K562 (cell line): ENCODE measurements around the gene CDK14. TPM values are rescaled to one million over a fixed set of nuclear protein-coding genes. Genes with fewer than 3 reads are reported as not detected.

ENCODE experiments used
- ATAC-seq: fragments of 200-7000 bp; cut with Tn5 transposase; 3 replicates; pipeline ENCODE4 v1.9.1; 2020; ENCODE audit warnings: moderate library complexity
- BruUV-seq: library from RNA; stranded (reverse); fragments of 400-500 nt; replicated peaks from 2 replicates; lab custom pipeline; 2021; lab: Mats Ljungman, UMichigan
- CTCF ChIA-PET: fragments of 300-600 bp; formaldehyde crosslinking; extraction: SDS; loops from one replicate; lab custom pipeline; 2021; ENCODE audit warnings: low intra/inter-chr PET ratio; lab: Yijun Ruan, JAX
- POLR2A ChIA-PET: fragments of 300-600, 350-650 bp; sonication (Branson Sonifier 250); formaldehyde crosslinking; extraction: SDS; loops from one replicate; lab custom pipeline; 2021; ENCODE audit warnings: antibody characterized with exemption, inconsistent platforms; lab: Yijun Ruan, JAX
- DNase-seq, 4 experiments: peaks; one replicate each; pipeline versions ENCODE4 v3.0.0 to v3.0.0-alpha.2; 2011 to 2018; ENCODE audit warnings: low spot score in 3 of 4, mixed read lengths in 3 of 4; ENCODE audit errors: extremely low read depth in 1 of 4
- FAIRE-seq: peaks from 2 replicates; lab custom pipeline; 2011; peaks lifted over from hg19 to GRCh38; lab: Jason Lieb, UNC
- H2AFZ ChIP-seq: 2 replicates; pipeline ENCODE4 v1.6.0; 2011; ENCODE audit warnings: low read depth, low read length, control low read depth, inconsistent platforms
- H3K27ac ChIP-seq: fragments of 200-600 bp; 3 replicates; pipeline ENCODE4 v1.8.0; 2011; ENCODE audit warnings: low read depth, mild to moderate bottlenecking, control low read depth, inconsistent platforms, low read length, moderate library complexity, mixed read lengths; ENCODE audit errors: extremely low read depth
- H3K27me3 ChIP-seq, 2 experiments: fragments of 300-600 bp in 1 of 2; 2 replicates in 1 of 2; 3 replicates in 1 of 2; pipeline versions ENCODE4 v1.6.0 to v1.8.0; 2011; ENCODE audit warnings: inconsistent platforms in 2 of 2, low read length in 2 of 2, mild to moderate bottlenecking in 1 of 2, mixed read lengths in 1 of 2, moderate library complexity in 1 of 2; ENCODE audit not compliant: control insufficient read depth in 2 of 2, insufficient read depth in 2 of 2
- H3K36me3 ChIP-seq: fragments of 300-600 bp; 3 replicates; pipeline ENCODE4 v1.8.0; 2011; ENCODE audit warnings: mild to moderate bottlenecking, low read length, inconsistent platforms; ENCODE audit not compliant: control insufficient read depth, insufficient read depth
- H3K4me1 ChIP-seq, 2 experiments: fragments of 200-600 bp in 1 of 2; replicated peaks in 1 of 2; 2 replicates in 1 of 2; 3 replicates in 1 of 2; pipeline versions ENCODE4 v1.5.1 to v1.8.0; 2011; ENCODE audit warnings: inconsistent platforms in 2 of 2, low read length in 2 of 2, mild to moderate bottlenecking in 1 of 2, mixed read lengths in 1 of 2, moderate library complexity in 1 of 2; ENCODE audit not compliant: control insufficient read depth in 2 of 2, insufficient read depth in 2 of 2
- H3K4me2 ChIP-seq: 2 replicates; pipeline ENCODE4 v1.6.1; 2011; ENCODE audit warnings: low read length, control low read depth, inconsistent platforms, mixed read lengths; ENCODE audit not compliant: insufficient read depth
- H3K4me3 ChIP-seq: fragments of 200-600 bp; sonication (generic), shearing (Covaris generic); 2 replicates; pipeline ENCODE4 v1.5.1; 2016; ENCODE audit warnings: control low read depth, inconsistent platforms
- H3K79me2 ChIP-seq: fragments of 200-600 bp; 3 replicates; pipeline ENCODE4 v1.8.0; 2011; ENCODE audit warnings: low read length, inconsistent platforms; ENCODE audit not compliant: control insufficient read depth, insufficient read depth
- H3K9ac ChIP-seq, 2 experiments: 2 replicates each; pipeline versions ENCODE4 v1.6.0 to v1.6.1; 2011; ENCODE audit warnings: low read depth in 2 of 2, low read length in 2 of 2, control low read depth in 1 of 2, inconsistent platforms in 1 of 2, mild to moderate bottlenecking in 1 of 2, mixed read lengths in 1 of 2; ENCODE audit not compliant: insufficient read depth in 1 of 2
- H3K9me1 ChIP-seq: one replicate; pipeline ENCODE4 v1.6.0; 2011; ENCODE audit warnings: inconsistent platforms, mild to moderate bottlenecking, low read length, moderate library complexity; ENCODE audit not compliant: control insufficient read depth, insufficient read depth
- H3K9me3 ChIP-seq: replicated peaks from 2 replicates; pipeline ENCODE4 v1.5.1; 2011; ENCODE audit warnings: low read depth, low read length, inconsistent platforms; ENCODE audit not compliant: control insufficient read depth, insufficient read depth
- H4K20me1 ChIP-seq: replicated peaks from 2 replicates; pipeline ENCODE4 v1.6.1; 2011; ENCODE audit warnings: low read length, inconsistent platforms, mixed read lengths; ENCODE audit not compliant: control insufficient read depth, insufficient read depth
- CBX8 ChIP-seq: fragments of 200-600 bp; sonication (generic); IDR thresholded peaks from 2 replicates; pipeline ENCODE4 v1.6.1; 2012; ENCODE audit warnings: borderline replicate concordance, mixed run types, low read depth, mild to moderate bottlenecking, moderate library complexity, mixed read lengths, low read length, control low read depth, inconsistent platforms; ENCODE audit not compliant: poor library complexity, severe bottlenecking; ENCODE audit errors: extremely low read depth
- EWSR1 ChIP-seq: fragments of 450-650 bp; IDR thresholded peaks from 2 replicates; pipeline ENCODE4 v1.6.1; 2018; ENCODE audit warnings: borderline replicate concordance, mild to moderate bottlenecking, low read depth, moderate library complexity; ENCODE audit not compliant: partially characterized antibody
- FOXK1 ChIP-seq: sonication (generic); formaldehyde crosslinking; IDR thresholded peaks from 2 replicates; pipeline ENCODE4 v1.8.0; 2022; ENCODE audit warnings: missing genetic modification reagents, mild to moderate bottlenecking, borderline replicate concordance
- JUNB ChIP-seq: fragments of 450-650 bp; formaldehyde crosslinking; conservative IDR thresholded peaks from 2 replicates; pipeline ENCODE4 v1.4.0; 2020; ENCODE audit warnings: mild to moderate bottlenecking
- MIER1 ChIP-seq: fragments of 450-650 bp; IDR thresholded peaks from 2 replicates; pipeline ENCODE4 v1.6.1; 2016; ENCODE audit warnings: antibody characterized with exemption, mild to moderate bottlenecking, low read depth
- SMC3 ChIP-seq: conservative IDR thresholded peaks from 2 replicates; pipeline ENCODE4 v1.6.1; 2011; ENCODE audit warnings: low read depth, low read length, improper control_type of control experiment; ENCODE audit not compliant: insufficient read depth
- ZNF347 ChIP-seq: fragments of 450-650 bp; formaldehyde crosslinking; IDR thresholded peaks from 2 replicates; pipeline ENCODE4 v1.4.0; 2020; ENCODE audit warnings: low read depth, mild to moderate bottlenecking, moderate library complexity
- ZNF511 ChIP-seq: sonication (generic); formaldehyde crosslinking; IDR thresholded peaks from 2 replicates; pipeline ENCODE4 v1.8.0; 2022; ENCODE audit warnings: mild to moderate bottlenecking, missing genetic modification reagents
- WGBS: fragments of 100-300 bp; shearing (Covaris generic); methylation state at CpG from one replicate; pipeline ENCODE4 v1.1.6; 2016; ENCODE audit warnings: low coverage, mixed read lengths; ENCODE audit not compliant: insufficient coverage; ENCODE audit errors: missing lambda C conversion rate; 5-methylcytosine and 5-hydroxymethylcytosine counted together
- in situ Hi-C: fragments of 300-500 bp; cut with MboI; formaldehyde crosslinking; loops from 4 replicates; pipeline ENCODE4 v1.15.0; 2018; ENCODE audit warnings: inconsistent platforms, mixed read lengths
- intact Hi-C: fragments of 100-400 bp; cut with micrococcal nuclease; formaldehyde crosslinking; loops from 2 replicates; pipeline ENCODE4 v1.14.2; 2022
- polyA plus RNA-seq, 8 experiments: library from polyadenylated mRNA; depleted of rRNA in 4 of 8; stranded (reverse) in 5 of 8; unstranded in 3 of 8; fragments of >200 nt; fragmentation: Nextera tagmentation in 2 of 8; fragmentation: Illumina TruSeq in 1 of 8; extraction: Ambion mirVana in 2 of 8; extraction: Trizol in 1 of 8; gene quantifications; 2 replicates each; pipeline versions ENCODE4 v1.2.1 to v1.2.3, GENCODE V29; 2011 to 2014; ENCODE audit warnings: inconsistent platforms in 1 of 8, missing spikeins in 1 of 8
- total RNA-seq, 7 experiments: library from RNA; depleted of rRNA in 6 of 7; stranded (reverse); fragments of >200 nt in 6 of 7; fragmentation: Illumina TruSeq in 2 of 7; extraction: Trizol in 2 of 7; gene quantifications; 2 replicates each; pipeline versions ENCODE4 v1.2.1 to v1.2.3, GENCODE V29; 2011 to 2021; ENCODE audit warnings: low replicate concordance in 1 of 7
- TF ChIP-seq, protein P1 (sequence below): sonication (generic); formaldehyde crosslinking; IDR thresholded peaks from 2 replicates; pipeline ENCODE4 v1.8.0; 2022; ENCODE audit warnings: mild to moderate bottlenecking, missing genetic modification reagents, borderline replicate concordance

The CDK14 gene
- total and polyA plus RNA-seq, 9 of the 15 experiments (the other 6 are each of a cell fraction or from before 2014, with no cell fraction given): 0.03 to 0.91 (median 0.16) TPM

DNA sequence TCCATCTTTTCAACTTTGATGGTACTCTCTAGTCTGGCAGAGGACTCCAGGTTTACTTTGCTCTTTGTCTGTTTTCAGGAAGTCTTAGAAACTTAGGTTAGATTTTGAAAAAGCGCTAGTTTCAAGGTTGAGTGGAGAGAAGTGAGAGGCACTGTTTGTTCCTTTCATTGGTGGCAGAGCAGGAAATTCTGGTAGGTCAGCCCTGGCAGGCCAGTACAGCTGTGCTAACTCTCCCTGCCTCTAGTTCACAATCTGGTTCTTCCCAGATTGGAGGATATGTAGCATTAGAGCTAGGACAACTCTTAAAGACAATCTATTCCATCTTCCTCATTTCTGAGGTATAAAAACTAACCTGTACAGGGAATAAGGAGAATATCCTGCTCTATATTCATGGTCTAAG is 507.2 kb downstream of the CDK14 start:
- ChIA-PET CTCF (no interaction called here), POLR2A (no interaction called here)
- no peak for FAIRE-seq
- no peak for DNase-seq
- no peaks in the 10 kb centered on the region for H3K36me3 ChIP-seq
- no peaks in the 10 kb centered on the region for H3K79me2 ChIP-seq
- no peak overlapping the region for H3K4me2 ChIP-seq
- WGBS: 0% methylated on average over 1 of the region's 1 CpG
- no TSS peak for BruUV-seq
- H3K27ac ChIP-seq: no peak overlapping the region
- H3K9ac ChIP-seq: no peak overlapping the region
- no peak for ATAC-seq
- TF ChIP-seq EWSR1 (no peak), SMC3 (no peak), FOXK1 (no peak), JUNB (no peak), ZNF511 (no peak), ZNF347 (no peak), MIER1 (no peak), CBX8 (no peak)
- TF ChIP-seq, protein P1, sequence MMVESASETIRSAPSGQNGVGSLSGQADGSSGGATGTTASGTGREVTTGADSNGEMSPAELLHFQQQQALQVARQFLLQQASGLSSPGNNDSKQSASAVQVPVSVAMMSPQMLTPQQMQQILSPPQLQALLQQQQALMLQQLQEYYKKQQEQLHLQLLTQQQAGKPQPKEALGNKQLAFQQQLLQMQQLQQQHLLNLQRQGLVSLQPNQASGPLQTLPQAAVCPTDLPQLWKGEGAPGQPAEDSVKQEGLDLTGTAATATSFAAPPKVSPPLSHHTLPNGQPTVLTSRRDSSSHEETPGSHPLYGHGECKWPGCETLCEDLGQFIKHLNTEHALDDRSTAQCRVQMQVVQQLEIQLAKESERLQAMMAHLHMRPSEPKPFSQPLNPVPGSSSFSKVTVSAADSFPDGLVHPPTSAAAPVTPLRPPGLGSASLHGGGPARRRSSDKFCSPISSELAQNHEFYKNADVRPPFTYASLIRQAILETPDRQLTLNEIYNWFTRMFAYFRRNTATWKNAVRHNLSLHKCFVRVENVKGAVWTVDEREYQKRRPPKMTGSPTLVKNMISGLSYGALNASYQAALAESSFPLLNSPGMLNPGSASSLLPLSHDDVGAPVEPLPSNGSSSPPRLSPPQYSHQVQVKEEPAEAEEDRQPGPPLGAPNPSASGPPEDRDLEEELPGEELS (CRISPR knock-in tag): no peak
- no peaks in the 10 kb centered on the region for H3K27me3 ChIP-seq
- in situ Hi-C loops (no loop called here), intact Hi-C loops (no loop called here)
- no peaks in the 10 kb centered on the region for H4K20me1 ChIP-seq
- no peaks in the 10 kb centered on the region for H3K4me1 ChIP-seq
- H2AFZ ChIP-seq: no peak overlapping the region
- no peaks in the 10 kb centered on the region for H3K9me1 ChIP-seq
- no peak overlapping the region for H3K4me3 ChIP-seq
- no peaks in the 10 kb centered on the region for H3K9me3 ChIP-seq
